Astrocyte (in vitro differentiated cells and primary cell): Measurements from ENCODE around the gene GSTM2. TPM values are rescaled to one million over a fixed set of nuclear protein-coding genes. Genes with fewer than 3 reads are reported as not detected.
A peak's percentile ranks its signal among the peaks of the same experiment; 100 is the strongest.

Experiments used
- DNase-seq: peaks from one replicate; pipeline ENCODE4 v3.0.0-alpha.2; 2010; ENCODE audit warnings: low read depth
- FAIRE-seq: peaks from 2 replicates; lab custom pipeline; 2011; peaks lifted over from hg19 to GRCh38; lab: Jason Lieb, UNC
- H2AFZ ChIP-seq: 2 replicates; pipeline ENCODE4 v1.6.0; 2012; ENCODE audit warnings: low read depth, low read length, inconsistent platforms
- H3K27ac ChIP-seq: 2 replicates; pipeline ENCODE4 v1.5.1; 2011; ENCODE audit warnings: low read depth, low read length, inconsistent platforms
- H3K27me3 ChIP-seq: 2 replicates; pipeline ENCODE4 v1.6.0; 2011; ENCODE audit warnings: low read length, inconsistent platforms; ENCODE audit not compliant: insufficient read depth
- H3K36me3 ChIP-seq: 2 replicates; pipeline ENCODE4 v1.5.1; 2011; ENCODE audit warnings: low read length, inconsistent platforms; ENCODE audit not compliant: insufficient read depth
- H3K4me1 ChIP-seq: 2 replicates; pipeline ENCODE4 v1.5.1; 2011; ENCODE audit warnings: low read length, inconsistent platforms; ENCODE audit not compliant: insufficient read depth
- H3K4me2 ChIP-seq: 2 replicates; pipeline ENCODE4 v1.6.0; 2012; ENCODE audit warnings: low read length, inconsistent platforms
- H3K4me3 ChIP-seq: 2 replicates; pipeline ENCODE4 v1.5.1; 2011; ENCODE audit warnings: low read depth, mild to moderate bottlenecking, low read length, inconsistent platforms; ENCODE audit not compliant: insufficient read depth
- H3K79me2 ChIP-seq: 2 replicates; pipeline ENCODE4 v1.6.0; 2012; ENCODE audit warnings: mild to moderate bottlenecking, low read length, inconsistent platforms; ENCODE audit not compliant: insufficient read depth
- H3K9ac ChIP-seq: 2 replicates; pipeline ENCODE4 v1.6.0; 2012; ENCODE audit warnings: mild to moderate bottlenecking, low read length, inconsistent platforms
- H3K9me3 ChIP-seq: 2 replicates; pipeline ENCODE4 v1.5.1; 2012; ENCODE audit warnings: low read depth, mild to moderate bottlenecking, low read length, inconsistent platforms; ENCODE audit not compliant: insufficient read depth
- H4K20me1 ChIP-seq: 2 replicates; pipeline ENCODE4 v1.6.0; 2012; ENCODE audit warnings: low read length, inconsistent platforms; ENCODE audit not compliant: insufficient read depth
- H3K27ac Mint-ChIP-seq: one replicate; pipeline ENCODE4 v1.8.0; 2021; ENCODE audit warnings: mild to moderate bottlenecking, mixed read lengths; ENCODE audit not compliant: unreplicated experiment
- H3K27me3 Mint-ChIP-seq: one replicate; pipeline ENCODE4 v1.8.0; 2021; ENCODE audit warnings: low read depth, mixed read lengths; ENCODE audit not compliant: unreplicated experiment
- H3K36me3 Mint-ChIP-seq: one replicate; pipeline ENCODE4 v1.8.0; 2021; ENCODE audit warnings: low read depth, mixed read lengths; ENCODE audit not compliant: unreplicated experiment
- H3K4me1 Mint-ChIP-seq: one replicate; pipeline ENCODE4 v1.8.0; 2021; ENCODE audit warnings: low read depth, mixed read lengths; ENCODE audit not compliant: unreplicated experiment
- H3K4me3 Mint-ChIP-seq: one replicate; pipeline ENCODE4 v1.8.0; 2021; ENCODE audit warnings: mild to moderate bottlenecking, moderate library complexity, mixed read lengths; ENCODE audit not compliant: unreplicated experiment
- H3K9me3 Mint-ChIP-seq: one replicate; pipeline ENCODE4 v1.8.0; 2021; ENCODE audit warnings: mild to moderate bottlenecking, mixed read lengths; ENCODE audit not compliant: unreplicated experiment
- EZH2 ChIP-seq: IDR thresholded peaks from 2 replicates; pipeline ENCODE4 v1.6.1; 2012; ENCODE audit warnings: mild to moderate bottlenecking, low read length, inconsistent platforms; ENCODE audit not compliant: insufficient read depth
- total RNA-seq: library from RNA; stranded (reverse); gene quantifications from 2 replicates; pipeline ENCODE4 v1.2.1, GENCODE V29; 2021
- TF ChIP-seq, protein P1 (sequence below): IDR thresholded peaks from 2 replicates; pipeline ENCODE4 v1.5.1; 2011; ENCODE audit warnings: low read depth, mild to moderate bottlenecking, inconsistent platforms, low read length, moderate library complexity; ENCODE audit not compliant: insufficient read depth

Gene GSTM2
- total RNA-seq, 1 donor from 2014 or later: 13.4 TPM

DNA sequence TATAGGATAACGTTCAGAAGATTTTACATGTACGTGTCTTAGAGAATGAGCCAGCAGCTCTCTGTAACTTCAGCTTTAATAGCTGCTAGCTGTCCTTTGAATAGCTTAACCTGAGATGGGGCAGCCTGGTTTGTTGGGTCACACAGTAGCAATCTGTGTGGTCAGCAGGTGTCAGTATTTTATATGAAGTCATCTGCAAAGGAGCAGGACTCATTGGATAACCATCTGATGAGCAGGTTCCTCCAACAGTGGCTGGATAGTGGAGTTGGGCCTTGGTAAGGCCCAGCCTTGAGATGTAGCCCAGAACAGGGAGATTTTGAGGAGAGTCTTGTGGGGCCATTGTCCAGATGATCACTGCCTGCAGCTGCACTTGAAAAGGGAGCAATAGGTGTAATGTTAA is 50.6 kb downstream of the GSTM2 start:
- H3K9me3 Mint-ChIP-seq: no peaks in the 10 kb centered on the region
- peaks cover 6% of the 10 kb centered on the region for H3K4me1 ChIP-seq
- no peaks in the 10 kb centered on the region for H3K27me3 ChIP-seq
- DNase-seq: peak; percentile 15
- H3K4me3 ChIP-seq: no peak overlapping the region
- H3K4me3 Mint-ChIP-seq: no peak overlapping the region
- H3K4me2 ChIP-seq: no peak overlapping the region
- TF ChIP-seq EZH2: no peak
- TF ChIP-seq, protein P1, sequence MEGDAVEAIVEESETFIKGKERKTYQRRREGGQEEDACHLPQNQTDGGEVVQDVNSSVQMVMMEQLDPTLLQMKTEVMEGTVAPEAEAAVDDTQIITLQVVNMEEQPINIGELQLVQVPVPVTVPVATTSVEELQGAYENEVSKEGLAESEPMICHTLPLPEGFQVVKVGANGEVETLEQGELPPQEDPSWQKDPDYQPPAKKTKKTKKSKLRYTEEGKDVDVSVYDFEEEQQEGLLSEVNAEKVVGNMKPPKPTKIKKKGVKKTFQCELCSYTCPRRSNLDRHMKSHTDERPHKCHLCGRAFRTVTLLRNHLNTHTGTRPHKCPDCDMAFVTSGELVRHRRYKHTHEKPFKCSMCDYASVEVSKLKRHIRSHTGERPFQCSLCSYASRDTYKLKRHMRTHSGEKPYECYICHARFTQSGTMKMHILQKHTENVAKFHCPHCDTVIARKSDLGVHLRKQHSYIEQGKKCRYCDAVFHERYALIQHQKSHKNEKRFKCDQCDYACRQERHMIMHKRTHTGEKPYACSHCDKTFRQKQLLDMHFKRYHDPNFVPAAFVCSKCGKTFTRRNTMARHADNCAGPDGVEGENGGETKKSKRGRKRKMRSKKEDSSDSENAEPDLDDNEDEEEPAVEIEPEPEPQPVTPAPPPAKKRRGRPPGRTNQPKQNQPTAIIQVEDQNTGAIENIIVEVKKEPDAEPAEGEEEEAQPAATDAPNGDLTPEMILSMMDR: no peak
- no peaks in the 10 kb centered on the region for H3K9me3 ChIP-seq
- H3K9ac ChIP-seq: no peak overlapping the region
- H3K36me3 Mint-ChIP-seq: no peaks in the 10 kb centered on the region
- H3K79me2 ChIP-seq: no peaks in the 10 kb centered on the region
- no peak for FAIRE-seq
- H3K27ac ChIP-seq: no peak overlapping the region
- H3K36me3 ChIP-seq: no peaks in the 10 kb centered on the region
- peaks cover 4% of the 10 kb centered on the region for H3K4me1 Mint-ChIP-seq
- H3K27ac Mint-ChIP-seq: no peak overlapping the region
- H4K20me1 ChIP-seq: no peaks in the 10 kb centered on the region
- H2AFZ ChIP-seq: no peak overlapping the region
- H3K27me3 Mint-ChIP-seq: peaks cover 39% of the 10 kb centered on the region

DNA sequence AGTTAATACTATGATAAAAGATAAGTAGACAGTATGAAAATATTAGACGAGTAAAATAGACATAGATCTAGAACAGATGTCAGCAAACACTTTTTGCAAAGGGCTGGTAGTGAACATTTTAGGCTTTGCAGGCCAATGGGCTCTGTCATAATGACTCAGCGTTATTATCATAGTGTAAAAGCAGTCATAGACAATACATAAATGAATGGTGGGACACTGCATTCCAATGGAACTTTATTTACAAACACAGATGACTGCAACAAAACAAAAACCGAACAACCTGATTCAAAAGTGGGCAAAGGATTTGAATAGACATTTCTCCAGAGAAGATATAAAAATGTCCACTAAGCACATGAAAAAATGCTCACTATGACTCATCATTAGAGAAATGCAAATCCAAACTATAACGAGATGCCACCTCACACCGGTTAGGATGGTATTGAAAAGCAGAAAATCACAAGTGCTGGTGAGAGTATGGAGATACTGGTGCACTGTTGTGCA is 51.5 kb downstream of the GSTM2 start:
- no peak overlapping the region for H3K4me3 ChIP-seq
- peak overlapping the region; percentile 22 for H3K4me2 ChIP-seq
- no peaks in the 10 kb centered on the region for H3K36me3 ChIP-seq
- peak overlapping the region; percentile 8 for H3K27ac ChIP-seq
- no peaks in the 10 kb centered on the region for H3K9me3 Mint-ChIP-seq
- no peaks in the 10 kb centered on the region for H4K20me1 ChIP-seq
- no peaks in the 10 kb centered on the region for H3K27me3 ChIP-seq
- peak overlapping the region; percentile 67 for H3K27ac Mint-ChIP-seq
- H2AFZ ChIP-seq: peak overlapping the region; percentile 3
- peaks cover 34% of the 10 kb centered on the region for H3K27me3 Mint-ChIP-seq
- DNase-seq: peak; percentile 43
- H3K9ac ChIP-seq: no peak overlapping the region
- H3K4me1 Mint-ChIP-seq: peaks cover 4% of the 10 kb centered on the region
- no peak for TF ChIP-seq EZH2
- TF ChIP-seq, protein P1: no peak
- H3K36me3 Mint-ChIP-seq: no peaks in the 10 kb centered on the region
- FAIRE-seq: no peak
- no peak overlapping the region for H3K4me3 Mint-ChIP-seq
- peaks cover 6% of the 10 kb centered on the region for H3K4me1 ChIP-seq
- no peaks in the 10 kb centered on the region for H3K9me3 ChIP-seq
- H3K79me2 ChIP-seq: no peaks in the 10 kb centered on the region

DNA sequence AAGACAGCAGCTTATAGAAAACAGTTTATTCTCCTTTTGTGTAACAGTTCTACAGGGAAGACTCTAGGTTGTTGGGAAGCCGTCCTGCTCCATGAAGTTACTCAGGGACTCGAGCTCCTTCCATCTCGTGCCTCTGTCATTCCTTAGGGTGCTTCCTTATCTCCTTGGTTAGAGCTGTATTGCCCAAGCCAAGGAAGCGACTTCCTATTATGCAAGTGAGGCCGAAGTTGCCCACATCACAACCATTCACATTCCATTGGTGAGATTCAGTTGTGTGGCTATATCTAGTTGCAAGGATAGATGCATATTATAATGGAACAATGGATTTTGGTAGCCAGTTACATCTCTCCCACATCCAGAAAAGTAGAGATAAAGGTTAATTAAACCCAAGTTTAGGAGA is 53.2 kb downstream of the GSTM2 start:
- H3K27me3 ChIP-seq: no peaks in the 10 kb centered on the region

More for the DNA sequence above, 53.2 kb downstream of the GSTM2 start:
- H3K36me3 ChIP-seq: no peaks in the 10 kb centered on the region
- Mint-ChIP-seq H3K27me3 (peaks cover 17% of the 10 kb centered on the region), H3K27ac (no peak overlapping the region), H3K9me3 (peaks cover 3% of the 10 kb centered on the region), H3K4me3 (no peak overlapping the region), H3K36me3 (no peaks in the 10 kb centered on the region), H3K4me1 (peaks cover 4% of the 10 kb centered on the region)
- DNase-seq (no peak), FAIRE-seq (no peak)
- no peak overlapping the region for H3K4me3 ChIP-seq
- no peak overlapping the region for H2AFZ ChIP-seq
- H4K20me1 ChIP-seq: no peaks in the 10 kb centered on the region
- peaks cover 6% of the 10 kb centered on the region for H3K4me1 ChIP-seq
- H3K79me2 ChIP-seq: no peaks in the 10 kb centered on the region
- no peaks in the 10 kb centered on the region for H3K9me3 ChIP-seq
- TF ChIP-seq, protein P1: no peak
- TF ChIP-seq EZH2: no peak
- H3K4me2 ChIP-seq: no peak overlapping the region
- H3K9ac ChIP-seq: no peak overlapping the region
- H3K27ac ChIP-seq: no peak overlapping the region
